D721Med (cell line): ENCODE measurements around the gene UNC5C.

ENCODE experiments used
- DNase-seq: peaks from one replicate; pipeline ENCODE4 v3.0.0; 2011; ENCODE audit warnings: low spot score; ENCODE audit not compliant: insufficient read length
- FAIRE-seq: peaks from 2 replicates; lab custom pipeline; 2011; peaks lifted over from hg19 to GRCh38; lab: Jason Lieb, UNC
- TF ChIP-seq, protein P1 (sequence below): IDR thresholded peaks from 2 replicates; pipeline ENCODE4 v1.5.1; 2012; ENCODE audit warnings: mild to moderate bottlenecking, control low read depth; ENCODE audit not compliant: insufficient read depth; ENCODE audit errors: missing control alignments

Gene UNC5C

DNA sequence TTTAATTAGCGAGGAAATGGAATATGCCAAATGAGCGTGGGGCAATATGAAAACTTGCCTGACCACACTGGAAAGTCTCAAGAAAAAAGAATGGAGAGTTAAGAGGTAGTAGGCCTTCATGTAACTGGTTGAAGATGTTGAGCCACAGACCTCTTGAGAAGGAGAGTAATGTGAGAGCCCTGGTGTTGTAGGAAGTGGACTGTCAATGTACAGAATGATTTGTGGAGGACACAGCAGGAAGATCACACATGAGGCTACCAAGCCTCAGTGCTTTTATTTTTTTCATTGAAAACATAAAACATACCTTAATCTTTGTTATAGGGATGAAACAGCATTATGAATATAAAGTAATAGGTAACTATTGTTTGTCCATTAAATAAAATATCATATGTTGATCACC, 331.6 kb downstream of the UNC5C start:
- no peak for DNase-seq
- no peak for FAIRE-seq
- TF ChIP-seq, protein P1, sequence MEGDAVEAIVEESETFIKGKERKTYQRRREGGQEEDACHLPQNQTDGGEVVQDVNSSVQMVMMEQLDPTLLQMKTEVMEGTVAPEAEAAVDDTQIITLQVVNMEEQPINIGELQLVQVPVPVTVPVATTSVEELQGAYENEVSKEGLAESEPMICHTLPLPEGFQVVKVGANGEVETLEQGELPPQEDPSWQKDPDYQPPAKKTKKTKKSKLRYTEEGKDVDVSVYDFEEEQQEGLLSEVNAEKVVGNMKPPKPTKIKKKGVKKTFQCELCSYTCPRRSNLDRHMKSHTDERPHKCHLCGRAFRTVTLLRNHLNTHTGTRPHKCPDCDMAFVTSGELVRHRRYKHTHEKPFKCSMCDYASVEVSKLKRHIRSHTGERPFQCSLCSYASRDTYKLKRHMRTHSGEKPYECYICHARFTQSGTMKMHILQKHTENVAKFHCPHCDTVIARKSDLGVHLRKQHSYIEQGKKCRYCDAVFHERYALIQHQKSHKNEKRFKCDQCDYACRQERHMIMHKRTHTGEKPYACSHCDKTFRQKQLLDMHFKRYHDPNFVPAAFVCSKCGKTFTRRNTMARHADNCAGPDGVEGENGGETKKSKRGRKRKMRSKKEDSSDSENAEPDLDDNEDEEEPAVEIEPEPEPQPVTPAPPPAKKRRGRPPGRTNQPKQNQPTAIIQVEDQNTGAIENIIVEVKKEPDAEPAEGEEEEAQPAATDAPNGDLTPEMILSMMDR = no peak

DNA sequence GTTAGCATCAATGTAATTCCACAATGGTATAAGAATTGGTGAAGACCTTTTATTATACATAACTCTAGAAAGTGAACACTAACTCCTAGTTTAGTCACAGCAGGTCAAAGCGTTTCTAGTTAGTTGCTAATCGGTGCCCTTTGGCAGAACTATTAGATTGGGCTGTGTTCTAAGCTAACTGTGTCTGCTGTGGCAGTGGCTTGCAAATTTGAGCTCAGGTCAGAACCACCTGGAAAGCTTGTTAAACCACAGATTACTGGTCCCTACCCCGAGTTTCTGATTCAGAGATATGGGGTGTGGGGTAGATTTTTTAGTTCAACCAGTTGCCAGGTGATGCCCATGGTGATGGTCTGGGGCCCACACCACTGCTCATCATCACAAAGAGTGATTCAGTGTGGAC, 332.1 kb downstream of the UNC5C start:
- no peak for FAIRE-seq
- no peak for DNase-seq
- TF ChIP-seq, protein P1 = no peak

DNA sequence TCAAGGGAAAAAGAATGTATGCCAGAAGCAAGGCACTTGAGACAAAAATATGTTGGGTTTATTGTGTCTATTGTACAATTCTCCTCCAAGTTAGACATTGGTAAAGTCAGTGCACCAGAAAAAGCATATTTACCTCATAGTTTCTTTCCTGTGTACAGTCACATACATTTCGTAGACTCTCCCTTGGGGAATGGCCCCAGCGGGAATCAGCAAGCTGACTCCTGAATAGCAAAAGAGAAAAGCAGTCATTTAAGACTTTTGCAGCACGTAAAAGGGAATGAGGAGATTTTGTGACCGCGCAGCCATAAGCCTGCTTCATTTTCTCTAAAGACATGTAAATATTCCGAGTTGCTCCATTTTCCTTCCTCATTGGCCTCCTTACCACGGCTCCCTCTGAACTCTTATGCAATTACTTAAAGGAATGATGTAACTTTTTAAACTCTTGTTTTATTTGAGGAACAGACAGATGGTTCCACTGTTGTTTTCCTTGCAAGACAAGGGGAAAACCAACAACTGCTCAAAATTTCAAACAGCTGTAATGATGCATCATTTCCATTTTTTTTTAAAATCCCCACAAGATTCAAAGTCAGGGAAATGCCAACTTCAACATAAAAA, 332.7 kb downstream of the UNC5C start:
- TF ChIP-seq, protein P1 = no peak
- DNase-seq (no peak), FAIRE-seq (no peak)

- TF ChIP-seq, protein P1 = no peak
- FAIRE-seq = no peak
- DNase-seq = no peak
These were observed 333.7 kb downstream of the UNC5C start for GRCh38 chr4:95215043-95215442.

DNA sequence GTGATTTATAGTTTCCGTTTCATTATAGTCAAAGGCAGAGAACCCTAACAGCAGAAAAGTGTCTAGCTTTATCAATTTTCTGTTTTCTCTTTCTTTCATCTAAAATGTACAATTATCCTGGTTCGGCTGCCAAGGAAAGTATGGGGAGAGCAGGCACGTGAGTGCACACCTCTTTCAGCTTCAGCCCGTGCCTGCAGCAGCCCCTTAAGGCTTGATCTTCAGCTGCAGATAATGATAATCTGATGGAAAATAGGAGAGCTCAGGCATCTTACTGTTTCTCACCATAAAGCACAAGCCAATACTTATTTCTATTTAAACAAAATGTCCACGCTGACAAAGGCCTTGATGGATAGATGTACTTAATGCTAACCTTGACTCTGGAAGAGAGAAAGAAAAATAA, 334.4 kb downstream of the UNC5C start:
- FAIRE-seq = no peak
- DNase-seq = no peak
- TF ChIP-seq, protein P1 = no peak

- no peak for FAIRE-seq
- TF ChIP-seq, protein P1 = no peak
- DNase-seq = no peak
These were observed 335.4 kb downstream of the UNC5C start for GRCh38 chr4:95213366-95213765.

DNA sequence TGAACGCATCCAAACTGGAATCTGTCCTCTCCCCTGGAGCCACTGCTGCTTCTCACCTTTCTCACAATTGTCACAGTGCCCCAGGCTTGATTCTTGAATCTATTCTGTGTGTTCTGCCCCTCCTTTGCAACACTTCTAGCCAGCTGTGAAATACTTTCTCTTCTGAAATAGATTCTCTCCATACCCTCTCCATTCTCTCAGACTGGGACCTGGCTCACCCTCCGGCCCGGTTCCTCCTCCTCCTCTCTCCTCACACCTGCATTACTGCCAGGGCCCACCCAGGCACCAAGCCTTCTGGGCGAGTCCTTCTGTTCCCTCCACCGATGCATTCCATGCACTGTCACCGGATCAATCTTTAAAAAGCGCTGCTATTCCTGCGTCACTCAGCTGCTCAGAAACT, 336.1 kb downstream of the UNC5C start:
- no peak for FAIRE-seq
- no peak for DNase-seq
- TF ChIP-seq, protein P1 = no peak
